Endothelial cell of umbilical vein (primary cell): ENCODE results near the gene ZC3H15.
A peak's percentile ranks its signal among the peaks of the same experiment; 100 is the strongest.

Experiments used
- EZH2 ChIP-seq: IDR thresholded peaks from 2 replicates; pipeline ENCODE4 v1.6.1; 2012; ENCODE audit warnings: borderline replicate concordance, low read depth, mild to moderate bottlenecking, moderate library complexity, low read length, inconsistent platforms; ENCODE audit not compliant: severe bottlenecking
- JUN ChIP-seq: IDR thresholded peaks from 2 replicates; pipeline ENCODE4 v1.6.1; 2011; ENCODE audit warnings: borderline replicate concordance, low read depth; ENCODE audit not compliant: insufficient read length, insufficient read depth
- MYC ChIP-seq: IDR thresholded peaks from one replicate; pipeline ENCODE4 v1.6.1; 2011; ENCODE audit warnings: mild to moderate bottlenecking, low read depth, low read length
- POLR2A ChIP-seq: IDR thresholded peaks from 2 replicates; pipeline ENCODE4 v1.6.1; 2012; ENCODE audit warnings: low read depth, mild to moderate bottlenecking, control low read depth, low read length
- POLR2AphosphoS5 ChIP-seq: IDR thresholded peaks from 2 replicates; pipeline ENCODE4 v1.6.1; 2012; ENCODE audit warnings: low read depth, mild to moderate bottlenecking, control low read depth, low read length, moderate library complexity; ENCODE audit not compliant: insufficient read depth
- TF ChIP-seq, protein P1 (sequence below), 2 donors: IDR thresholded peaks; 1 replicate in 1 of 2; 2 replicates in 1 of 2; pipeline ENCODE4 v1.5.1; 2011; ENCODE audit warnings: low read length in 2 of 2, mild to moderate bottlenecking in 2 of 2, moderate library complexity in 2 of 2, control low read depth in 1 of 2, inconsistent platforms in 1 of 2, low read depth in 1 of 2; ENCODE audit not compliant: insufficient read depth in 1 of 2; ENCODE audit errors: extremely low read depth in 1 of 2

DNA sequence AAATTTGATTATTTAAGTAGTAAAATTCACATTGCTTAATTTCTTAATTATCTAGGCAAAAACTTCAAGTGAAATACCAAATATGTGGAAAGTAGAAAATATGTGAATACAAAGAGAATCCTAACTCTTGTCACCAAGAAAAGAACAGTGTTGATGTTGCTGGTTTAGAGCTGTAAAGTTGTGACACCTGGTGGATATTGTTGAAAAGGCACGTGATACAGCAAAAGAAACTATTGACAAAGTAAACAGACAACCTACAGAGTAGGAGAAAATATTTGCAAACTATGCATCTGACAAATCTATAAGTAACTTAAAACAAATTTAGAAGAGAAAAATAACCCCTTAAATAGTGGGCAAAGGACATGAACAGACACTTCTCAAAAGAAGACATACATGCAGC lies 25.6 kb upstream of the ZC3H15 start:
- TF ChIP-seq EZH2 (no peak), JUN (no peak), POLR2A (no peak), MYC (no peak), POLR2AphosphoS5 (no peak)
- TF ChIP-seq, protein P1, sequence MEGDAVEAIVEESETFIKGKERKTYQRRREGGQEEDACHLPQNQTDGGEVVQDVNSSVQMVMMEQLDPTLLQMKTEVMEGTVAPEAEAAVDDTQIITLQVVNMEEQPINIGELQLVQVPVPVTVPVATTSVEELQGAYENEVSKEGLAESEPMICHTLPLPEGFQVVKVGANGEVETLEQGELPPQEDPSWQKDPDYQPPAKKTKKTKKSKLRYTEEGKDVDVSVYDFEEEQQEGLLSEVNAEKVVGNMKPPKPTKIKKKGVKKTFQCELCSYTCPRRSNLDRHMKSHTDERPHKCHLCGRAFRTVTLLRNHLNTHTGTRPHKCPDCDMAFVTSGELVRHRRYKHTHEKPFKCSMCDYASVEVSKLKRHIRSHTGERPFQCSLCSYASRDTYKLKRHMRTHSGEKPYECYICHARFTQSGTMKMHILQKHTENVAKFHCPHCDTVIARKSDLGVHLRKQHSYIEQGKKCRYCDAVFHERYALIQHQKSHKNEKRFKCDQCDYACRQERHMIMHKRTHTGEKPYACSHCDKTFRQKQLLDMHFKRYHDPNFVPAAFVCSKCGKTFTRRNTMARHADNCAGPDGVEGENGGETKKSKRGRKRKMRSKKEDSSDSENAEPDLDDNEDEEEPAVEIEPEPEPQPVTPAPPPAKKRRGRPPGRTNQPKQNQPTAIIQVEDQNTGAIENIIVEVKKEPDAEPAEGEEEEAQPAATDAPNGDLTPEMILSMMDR (IDR thresholded peaks at IDR 0.05; ENCODE audit: extremely low read depth in 1 of 2, insufficient read depth in 1 of 2, low read depth in 1 of 2, low read length in 2 of 2) = peak; percentile 8 to 39
